Peyer's patch (tissue), 4 donors: ENCODE measurements around the gene IARS1. TPM values are rescaled to one million over a fixed set of nuclear protein-coding genes. Genes with fewer than 3 reads are reported as not detected.

Experiments
- DNase-seq, 3 donors: peaks; one replicate each; pipeline ENCODE4 v3.0.0-alpha.2; 2017 to 2019
- H3K27ac ChIP-seq, 4 donors: fragments of 200-600 bp; sonication (generic); one replicate each; pipeline ENCODE4 v1.5.1; 2016 to 2019
- H3K27me3 ChIP-seq, 2 donors: fragments of 200-600 bp; sonication (generic); one replicate each; pipeline ENCODE4 v1.5.1; 2019
- H3K36me3 ChIP-seq, 3 donors: fragments of 200-600 bp; sonication (generic); one replicate each; pipeline ENCODE4 v1.5.1; 2016 to 2019
- H3K4me1 ChIP-seq, 4 donors: fragments of 200-600 bp; sonication (generic); one replicate each; pipeline ENCODE4 v1.5.1; 2016 to 2019
- H3K4me3 ChIP-seq, 4 donors: fragments of 200-600 bp; sonication (generic); 1 replicate in 3 of 4; 2 replicates in 1 of 4; pipeline ENCODE4 v1.5.1; 2016 to 2019; ENCODE audit warnings: mild to moderate bottlenecking in 1 of 4
- H3K9me3 ChIP-seq, 4 donors: fragments of 200-600 bp; sonication (generic); one replicate each; pipeline ENCODE4 v1.5.1; 2016 to 2019; ENCODE audit warnings: mild to moderate bottlenecking in 1 of 4
- POLR2A ChIP-seq, 2 donors: fragments of 450-650 bp; IDR thresholded peaks; one replicate each; pipeline ENCODE4 v1.5.1; 2017; ENCODE audit warnings: antibody characterized with exemption in 2 of 2, mild to moderate bottlenecking in 2 of 2, moderate library complexity in 2 of 2
- total RNA-seq, 4 donors: library from RNA; depleted of rRNA; stranded (reverse); fragments of >200 nt; gene quantifications; one replicate each; pipeline ENCODE4 v1.1.0, GENCODE V29; 2016
- TF ChIP-seq, protein P1 (sequence below), 6 experiments: fragments of 450-650 bp in 4 of 6; fragments of 200-600 bp in 2 of 6; sonication (generic) in 1 of 6; IDR thresholded peaks; one replicate each; pipeline ENCODE4 v1.5.1; 2017 to 2019; ENCODE audit warnings: antibody characterized with exemption in 6 of 6, mild to moderate bottlenecking in 3 of 6, moderate library complexity in 1 of 6

The IARS1 gene
- total RNA-seq, 4 donors from 2014 or later = 34.2 to 164 (median 44.9) TPM

GRCh38 chr9:92290785-92291429 is 2.6 kb downstream of the IARS1 start:
- TF ChIP-seq, protein P1, sequence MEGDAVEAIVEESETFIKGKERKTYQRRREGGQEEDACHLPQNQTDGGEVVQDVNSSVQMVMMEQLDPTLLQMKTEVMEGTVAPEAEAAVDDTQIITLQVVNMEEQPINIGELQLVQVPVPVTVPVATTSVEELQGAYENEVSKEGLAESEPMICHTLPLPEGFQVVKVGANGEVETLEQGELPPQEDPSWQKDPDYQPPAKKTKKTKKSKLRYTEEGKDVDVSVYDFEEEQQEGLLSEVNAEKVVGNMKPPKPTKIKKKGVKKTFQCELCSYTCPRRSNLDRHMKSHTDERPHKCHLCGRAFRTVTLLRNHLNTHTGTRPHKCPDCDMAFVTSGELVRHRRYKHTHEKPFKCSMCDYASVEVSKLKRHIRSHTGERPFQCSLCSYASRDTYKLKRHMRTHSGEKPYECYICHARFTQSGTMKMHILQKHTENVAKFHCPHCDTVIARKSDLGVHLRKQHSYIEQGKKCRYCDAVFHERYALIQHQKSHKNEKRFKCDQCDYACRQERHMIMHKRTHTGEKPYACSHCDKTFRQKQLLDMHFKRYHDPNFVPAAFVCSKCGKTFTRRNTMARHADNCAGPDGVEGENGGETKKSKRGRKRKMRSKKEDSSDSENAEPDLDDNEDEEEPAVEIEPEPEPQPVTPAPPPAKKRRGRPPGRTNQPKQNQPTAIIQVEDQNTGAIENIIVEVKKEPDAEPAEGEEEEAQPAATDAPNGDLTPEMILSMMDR (IDR thresholded peaks at IDR 0.05) = no peak
- no peak for TF ChIP-seq POLR2A (IDR thresholded peaks at IDR 0.05)
- DNase-seq = no peak
- Histone ChIP-seq H3K36me3 (peaks cover 0 to 12% (median 0%) of the 10 kb centered on the region in 3 donors), H3K27ac (no peak overlapping the region), H3K4me1 (peaks cover 0 to 17% (median 7%) of the 10 kb centered on the region in 4 donors), H3K9me3 (no peaks in the 10 kb centered on the region), H3K4me3 (no peak overlapping the region), H3K27me3 (no peaks in the 10 kb centered on the region)

GRCh38 chr9:92289708-92290390 is 3.6 kb downstream of the IARS1 start:
- H3K4me3 ChIP-seq = no peak overlapping the region
- no peak for TF ChIP-seq POLR2A (IDR thresholded peaks at IDR 0.05)
- TF ChIP-seq, protein P1 (IDR thresholded peaks at IDR 0.05) = no peak
- H3K27me3 ChIP-seq = no peaks in the 10 kb centered on the region
- H3K4me1 ChIP-seq = peaks cover 0 to 17% (median 7%) of the 10 kb centered on the region in 4 donors
- H3K9me3 ChIP-seq = no peaks in the 10 kb centered on the region
- no peak overlapping the region for H3K27ac ChIP-seq
- no peak for DNase-seq
- peaks cover 0 to 22% (median 0%) of the 10 kb centered on the region in 3 donors for H3K36me3 ChIP-seq

DNA sequence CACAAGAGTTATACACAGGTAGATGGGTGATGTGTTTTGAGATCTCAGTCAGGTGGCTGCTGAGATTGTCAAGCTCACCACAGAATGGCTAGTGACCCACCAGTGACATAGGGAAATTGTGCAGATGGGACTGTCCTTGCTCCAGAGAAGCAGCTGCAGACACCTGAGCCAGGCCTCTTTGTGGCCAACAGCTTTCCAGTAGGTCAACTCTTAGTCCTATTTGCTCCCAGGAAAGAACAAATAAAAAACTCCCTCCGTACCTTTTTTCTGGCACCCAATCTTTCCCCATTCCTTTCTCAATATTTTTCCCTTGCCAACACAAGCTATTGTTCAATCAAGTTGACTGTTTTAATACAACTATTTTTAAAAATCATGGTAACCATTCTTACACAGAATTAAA is 14.2 kb downstream of the IARS1 start:
- Histone ChIP-seq H3K36me3 (peaks cover 0 to 93% (median 0%) of the 10 kb centered on the region in 3 donors), H3K27me3 (no peaks in the 10 kb centered on the region), H3K27ac (no peak overlapping the region), H3K4me1 (no peaks in the 10 kb centered on the region), H3K9me3 (no peaks in the 10 kb centered on the region), H3K4me3 (no peak overlapping the region)
- no peak for DNase-seq
- TF ChIP-seq, protein P1 (IDR thresholded peaks at IDR 0.05) = no peak
- TF ChIP-seq POLR2A (IDR thresholded peaks at IDR 0.05) = no peak

DNA sequence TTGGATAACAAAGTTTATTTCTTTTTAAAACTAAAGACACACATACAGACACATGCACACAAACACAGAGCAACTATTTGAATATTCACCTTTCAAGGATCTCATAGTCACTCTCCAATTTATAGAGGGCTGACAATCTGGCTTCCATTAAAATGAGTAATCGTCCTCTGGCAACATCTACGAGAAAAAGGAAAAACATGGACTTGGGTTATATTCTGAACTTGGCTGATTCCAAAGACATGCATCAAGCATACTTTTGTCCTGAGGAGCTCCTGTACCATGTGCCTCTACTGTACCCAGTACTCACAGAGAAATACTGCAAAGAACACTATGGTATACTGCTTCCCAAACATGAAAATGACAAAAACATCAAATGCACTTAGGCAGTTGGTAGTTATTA is 15.4 kb downstream of the IARS1 start:
- no peak overlapping the region for H3K27ac ChIP-seq
- TF ChIP-seq, protein P1 (IDR thresholded peaks at IDR 0.05) = no peak
- TF ChIP-seq POLR2A (IDR thresholded peaks at IDR 0.05) = no peak

DNA sequence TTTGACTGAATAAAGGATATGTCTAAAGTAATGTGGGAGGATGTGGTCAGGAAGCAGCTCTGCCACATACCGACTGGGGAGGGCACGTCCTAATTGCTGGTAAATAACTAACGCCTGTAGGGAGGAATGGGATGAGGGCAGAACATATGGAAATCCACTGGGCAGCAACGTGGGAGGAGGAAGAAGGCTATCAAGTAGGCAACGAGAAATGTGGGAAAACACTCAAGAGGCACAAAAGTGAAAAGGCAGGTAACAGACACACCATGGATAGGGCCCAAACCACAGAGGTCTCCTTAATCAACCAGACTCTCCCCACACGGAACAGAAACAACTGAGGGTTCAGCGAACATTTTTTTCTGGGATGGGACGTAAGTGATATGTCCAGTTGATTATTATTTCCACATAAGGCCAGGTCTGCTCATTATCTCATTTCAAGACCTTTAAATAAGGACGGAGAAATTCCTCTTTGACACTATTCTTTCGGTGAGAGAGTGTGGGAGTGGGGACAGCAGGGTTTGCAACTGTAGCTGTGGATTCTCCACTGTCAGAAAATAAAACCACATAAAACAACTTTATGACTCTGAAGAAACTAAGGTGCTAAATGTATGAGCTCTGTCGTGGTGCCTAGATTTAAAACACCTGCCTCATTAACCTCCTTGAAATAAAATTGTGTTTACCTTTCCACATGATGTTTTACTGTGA is 17.0 kb downstream of the IARS1 start:
- TF ChIP-seq, protein P1 (IDR thresholded peaks at IDR 0.05) = no peak
- no peak for TF ChIP-seq POLR2A (IDR thresholded peaks at IDR 0.05)
- Histone ChIP-seq H3K27me3 (no peaks in the 10 kb centered on the region), H3K9me3 (no peaks in the 10 kb centered on the region), H3K27ac (no peak overlapping the region), H3K4me3 (no peak overlapping the region), H3K4me1 (no peaks in the 10 kb centered on the region), H3K36me3 (peaks cover 0 to 96% (median 0%) of the 10 kb centered on the region in 3 donors)
- no peak for DNase-seq

More for the DNA sequence above, 15.4 kb downstream of the IARS1 start:
- no peaks in the 10 kb centered on the region for H3K27me3 ChIP-seq
- H3K36me3 ChIP-seq = peaks cover 0 to 95% (median 0%) of the 10 kb centered on the region in 3 donors
- no peaks in the 10 kb centered on the region for H3K4me1 ChIP-seq
- DNase-seq = no peak
- H3K9me3 ChIP-seq = no peaks in the 10 kb centered on the region
- H3K4me3 ChIP-seq = no peak overlapping the region
